PFSK-1 (cell line): ENCODE measurements around the gene C21orf58.

Experiments used
- FOXP2 ChIP-seq: optimal IDR thresholded peaks from 2 replicates; pipeline ENCODE3; 2011; ENCODE audit warnings: borderline replicate concordance, control low read depth, inconsistent platforms; ENCODE audit not compliant: insufficient read depth; ENCODE audit errors: extremely low read length, extremely low read depth
- POLR2AphosphoS5 ChIP-seq: IDR thresholded peaks from 2 replicates; pipeline ENCODE4 v1.6.1; 2012; ENCODE audit warnings: low read depth, mild to moderate bottlenecking, control low read depth, low read length, moderate library complexity
- REST ChIP-seq, 2 experiments: IDR thresholded peaks; 2 replicates each; pipeline versions ENCODE4 v1.6.1 to v1.8.0; 2011 to 2012; ENCODE audit warnings: low read depth in 2 of 2, low read length in 2 of 2, control low read depth in 1 of 2, inconsistent platforms in 1 of 2, mild to moderate bottlenecking in 1 of 2, moderate library complexity in 1 of 2; ENCODE audit not compliant: insufficient read depth in 1 of 2
- SIN3A ChIP-seq: IDR thresholded peaks from 2 replicates; pipeline ENCODE4 v1.6.1; 2012; ENCODE audit warnings: mild to moderate bottlenecking, low read length, moderate library complexity, borderline replicate concordance; ENCODE audit not compliant: insufficient read depth
- TAF1 ChIP-seq: IDR thresholded peaks from 2 replicates; pipeline ENCODE4 v1.6.1; 2012; ENCODE audit warnings: low read length, control low read depth, borderline replicate concordance; ENCODE audit not compliant: insufficient read depth

Gene C21orf58

GRCh38 chr21:46334351-46335140, 10.9 kb upstream of the C21orf58 start:
- TF ChIP-seq REST (IDR thresholded peaks at IDR 0.05; ENCODE audit: insufficient read depth in 1 of 2, low read depth in 2 of 2, low read length in 2 of 2) (no peak), TAF1 (no peak), SIN3A (no peak), POLR2AphosphoS5 (no peak), FOXP2 (no peak)

- TF ChIP-seq FOXP2 (no peak), REST (IDR thresholded peaks at IDR 0.05; ENCODE audit: insufficient read depth in 1 of 2, low read depth in 2 of 2, low read length in 2 of 2) (no peak), SIN3A (no peak), TAF1 (no peak)
These were observed 6.1 kb upstream of the C21orf58 start for GRCh38 chr21:46329796-46330195.

- TF ChIP-seq TAF1 (no peak), FOXP2 (no peak), POLR2AphosphoS5 (no peak), REST (IDR thresholded peaks at IDR 0.05; ENCODE audit: insufficient read depth in 1 of 2, low read depth in 2 of 2, low read length in 2 of 2) (no peak), SIN3A (no peak)
These were observed 4.5 kb upstream of the C21orf58 start for GRCh38 chr21:46328151-46328550.

- TF ChIP-seq POLR2AphosphoS5, result no peak
These were observed 4.0 kb upstream of the C21orf58 start for GRCh38 chr21:46327711-46328110.

GRCh38 chr21:46326110-46326703, 2.5 kb upstream of the C21orf58 start:
- TF ChIP-seq TAF1, result no peak
- TF ChIP-seq SIN3A, result no peak
- no peak for TF ChIP-seq REST (IDR thresholded peaks at IDR 0.05; ENCODE audit: insufficient read depth in 1 of 2, low read depth in 2 of 2, low read length in 2 of 2)
- TF ChIP-seq FOXP2, result no peak
- TF ChIP-seq POLR2AphosphoS5, result no peak
